Measurements from ENCODE around the gene EML4.

The EML4 gene

DNA sequence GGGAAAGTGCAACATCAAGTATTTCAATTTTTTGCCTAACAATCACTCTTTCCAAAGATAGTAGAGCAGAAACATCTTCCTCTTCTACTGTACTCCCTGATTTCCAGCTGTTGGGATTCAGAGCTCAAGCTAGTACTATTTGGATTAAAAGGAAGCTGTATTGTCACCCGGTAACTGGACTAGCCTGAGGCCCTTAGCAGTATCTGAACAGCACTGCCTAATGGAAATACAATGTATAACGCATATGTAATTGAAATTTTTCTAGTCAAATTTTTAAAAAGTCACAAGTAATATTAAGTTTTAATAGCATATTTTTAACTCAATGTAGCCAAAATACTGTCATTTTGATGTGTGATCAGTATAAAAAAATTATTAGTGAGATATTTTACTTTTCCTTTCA lies 105.7 kb downstream of the EML4 start:
- Histone ChIP-seq H3K4me1 (peaks cover 4% of the 10 kb centered on the region), H2AFZ (no peak overlapping the region), H3K36me3 (ENCODE audit: control insufficient read depth, insufficient read depth, low read length) (no peaks in the 10 kb centered on the region), H3K4me2 (ENCODE audit: low read length) (no peak overlapping the region), H3K9me3 (ENCODE audit: control insufficient read depth, low read length) (no peaks in the 10 kb centered on the region), H3K27me3 (ENCODE audit: control insufficient read depth, insufficient read depth, low read length) (no peaks in the 10 kb centered on the region), H3K27ac (no peak overlapping the region), H3K79me2 (no peaks in the 10 kb centered on the region), H3K4me3 (ENCODE audit: low read depth, low read length) (no peak overlapping the region), H3K9ac (no peak overlapping the region)
- TF ChIP-seq, protein P1, sequence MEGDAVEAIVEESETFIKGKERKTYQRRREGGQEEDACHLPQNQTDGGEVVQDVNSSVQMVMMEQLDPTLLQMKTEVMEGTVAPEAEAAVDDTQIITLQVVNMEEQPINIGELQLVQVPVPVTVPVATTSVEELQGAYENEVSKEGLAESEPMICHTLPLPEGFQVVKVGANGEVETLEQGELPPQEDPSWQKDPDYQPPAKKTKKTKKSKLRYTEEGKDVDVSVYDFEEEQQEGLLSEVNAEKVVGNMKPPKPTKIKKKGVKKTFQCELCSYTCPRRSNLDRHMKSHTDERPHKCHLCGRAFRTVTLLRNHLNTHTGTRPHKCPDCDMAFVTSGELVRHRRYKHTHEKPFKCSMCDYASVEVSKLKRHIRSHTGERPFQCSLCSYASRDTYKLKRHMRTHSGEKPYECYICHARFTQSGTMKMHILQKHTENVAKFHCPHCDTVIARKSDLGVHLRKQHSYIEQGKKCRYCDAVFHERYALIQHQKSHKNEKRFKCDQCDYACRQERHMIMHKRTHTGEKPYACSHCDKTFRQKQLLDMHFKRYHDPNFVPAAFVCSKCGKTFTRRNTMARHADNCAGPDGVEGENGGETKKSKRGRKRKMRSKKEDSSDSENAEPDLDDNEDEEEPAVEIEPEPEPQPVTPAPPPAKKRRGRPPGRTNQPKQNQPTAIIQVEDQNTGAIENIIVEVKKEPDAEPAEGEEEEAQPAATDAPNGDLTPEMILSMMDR (IDR thresholded peaks at IDR 0.05) = no peak

DNA sequence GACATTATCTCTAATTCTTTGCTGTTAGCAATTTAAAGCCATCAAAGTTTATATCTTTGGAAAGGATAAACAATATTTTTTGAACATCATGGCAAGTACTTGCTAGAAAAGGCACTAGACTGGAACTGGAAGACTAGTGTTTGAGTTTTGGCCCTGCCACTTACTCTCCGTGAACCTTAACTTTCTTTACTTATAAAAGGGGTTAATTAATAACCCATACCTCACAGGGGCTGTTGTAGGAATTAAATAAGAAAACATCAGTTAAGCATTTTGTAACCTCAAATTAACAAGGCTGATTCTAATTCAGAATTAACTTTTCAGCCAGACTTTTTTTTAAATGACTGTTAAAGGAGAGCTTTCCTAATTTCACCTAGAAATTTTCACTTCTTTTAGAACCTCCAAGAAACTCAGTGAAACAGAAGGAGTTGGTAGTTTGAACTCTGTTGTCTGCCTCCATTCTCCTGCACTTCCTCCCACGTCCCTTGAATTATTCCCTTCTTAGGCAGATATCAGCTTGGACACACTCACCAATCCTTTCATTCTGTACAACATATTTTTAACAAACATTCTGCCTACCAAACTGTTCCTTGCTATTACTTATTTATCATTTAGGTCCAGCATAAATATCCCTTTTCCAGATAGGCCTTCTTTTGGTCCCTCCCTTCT lies 112.4 kb downstream of the EML4 start:
- Histone ChIP-seq H3K4me1 (no peaks in the 10 kb centered on the region), H3K36me3 (ENCODE audit: control insufficient read depth, insufficient read depth, low read length) (no peaks in the 10 kb centered on the region), H2AFZ (no peak overlapping the region), H3K9me3 (ENCODE audit: control insufficient read depth, low read length) (no peaks in the 10 kb centered on the region), H3K27me3 (ENCODE audit: control insufficient read depth, insufficient read depth, low read length) (no peaks in the 10 kb centered on the region), H3K27ac (no peak overlapping the region), H3K4me3 (ENCODE audit: low read depth, low read length) (no peak overlapping the region), H3K4me2 (ENCODE audit: low read length) (no peak overlapping the region), H3K9ac (no peak overlapping the region), H3K79me2 (no peaks in the 10 kb centered on the region)
- TF ChIP-seq, protein P1 (IDR thresholded peaks at IDR 0.05) = no peak

DNA sequence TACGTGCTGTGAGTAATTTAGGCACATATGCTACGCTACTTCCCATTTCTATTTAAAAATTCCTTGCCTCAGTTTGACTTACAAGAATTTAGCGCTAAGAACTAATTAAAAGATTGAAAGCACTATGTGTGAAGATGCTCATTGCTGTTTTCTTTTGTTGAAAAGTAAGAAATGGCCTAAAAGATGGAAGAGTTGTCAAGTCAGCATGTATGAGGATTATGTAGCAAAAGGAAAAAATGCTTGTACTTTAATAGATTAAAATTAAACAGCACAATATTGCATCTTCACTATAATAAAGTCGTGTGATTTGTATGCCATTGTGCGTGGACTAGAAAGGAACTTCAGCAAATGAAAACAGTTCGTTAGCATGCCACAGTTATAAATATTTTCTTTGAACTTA lies 114.9 kb downstream of the EML4 start:
- no peak overlapping the region for H3K27ac ChIP-seq
- H3K9me3 ChIP-seq (ENCODE audit: control insufficient read depth, low read length) = no peaks in the 10 kb centered on the region
- no peaks in the 10 kb centered on the region for H3K79me2 ChIP-seq
- no peak overlapping the region for H3K4me3 ChIP-seq (ENCODE audit: low read depth, low read length)
- no peak overlapping the region for H3K9ac ChIP-seq
- no peaks in the 10 kb centered on the region for H3K4me1 ChIP-seq
- no peak overlapping the region for H3K4me2 ChIP-seq (ENCODE audit: low read length)
- H3K27me3 ChIP-seq (ENCODE audit: control insufficient read depth, insufficient read depth, low read length) = no peaks in the 10 kb centered on the region
- TF ChIP-seq, protein P1 (IDR thresholded peaks at IDR 0.05) = no peak
- no peak overlapping the region for H2AFZ ChIP-seq
- H3K36me3 ChIP-seq (ENCODE audit: control insufficient read depth, insufficient read depth, low read length) = no peaks in the 10 kb centered on the region

DNA sequence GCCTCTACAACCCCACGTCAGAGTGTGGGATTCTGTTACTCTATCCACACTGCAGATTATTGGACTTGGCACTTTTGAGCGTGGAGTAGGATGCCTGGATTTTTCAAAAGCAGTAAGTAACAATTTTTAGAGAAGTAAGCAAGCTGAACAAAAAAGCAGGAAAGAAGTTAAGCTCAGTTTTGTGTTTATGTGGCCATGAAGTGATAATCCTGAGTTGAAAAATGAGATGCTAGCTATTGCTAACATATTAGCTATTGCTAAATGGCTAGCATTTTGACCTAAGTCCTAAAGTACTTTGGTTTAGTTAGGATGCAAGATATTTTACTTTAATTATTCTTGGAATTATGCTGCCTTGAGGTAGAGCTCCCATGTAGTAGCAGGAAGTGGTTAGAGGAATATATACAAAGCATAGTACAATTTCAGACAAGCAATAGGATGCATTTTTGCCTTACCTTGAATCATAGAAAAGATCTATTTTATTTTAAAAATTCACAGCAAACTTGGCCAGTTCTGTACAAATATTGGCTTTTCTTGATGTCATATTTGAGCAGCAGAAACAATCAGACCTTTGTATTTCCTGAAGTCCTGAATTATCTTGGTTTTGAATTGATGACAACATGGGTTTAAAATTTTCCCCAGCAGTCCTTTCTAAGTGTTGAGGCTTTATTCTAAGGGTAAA lies 117.3 kb downstream of the EML4 start:
- Histone ChIP-seq H3K27me3 (ENCODE audit: control insufficient read depth, insufficient read depth, low read length) (no peaks in the 10 kb centered on the region), H3K36me3 (ENCODE audit: control insufficient read depth, insufficient read depth, low read length) (no peaks in the 10 kb centered on the region), H3K4me1 (no peaks in the 10 kb centered on the region), H3K9me3 (ENCODE audit: control insufficient read depth, low read length) (no peaks in the 10 kb centered on the region), H3K79me2 (no peaks in the 10 kb centered on the region), H3K4me3 (ENCODE audit: low read depth, low read length) (no peak overlapping the region), H3K9ac (no peak overlapping the region), H3K4me2 (ENCODE audit: low read length) (no peak overlapping the region), H3K27ac (no peak overlapping the region), H2AFZ (no peak overlapping the region)
- TF ChIP-seq, protein P1 (IDR thresholded peaks at IDR 0.05) = no peak

DNA sequence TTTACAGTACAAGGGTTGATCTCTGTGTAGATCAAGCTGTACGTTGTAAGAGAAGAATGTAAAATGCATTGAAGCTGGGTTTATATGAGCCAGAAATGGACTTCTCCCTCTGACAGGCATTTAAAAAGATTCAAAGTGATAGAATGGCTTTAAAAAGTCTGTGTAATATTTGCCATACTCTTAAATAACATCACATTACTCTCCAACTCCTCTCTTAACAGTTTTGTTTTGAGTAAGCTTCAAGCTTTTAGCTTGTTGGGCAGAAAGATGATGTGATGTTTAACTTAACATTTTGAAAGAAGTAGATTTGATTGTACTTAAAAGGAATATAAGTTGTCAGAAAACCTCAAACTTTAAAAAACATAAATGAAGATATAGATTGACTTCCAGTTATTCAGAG lies 119.7 kb downstream of the EML4 start:
- no peak overlapping the region for H3K9ac ChIP-seq
- no peak overlapping the region for H2AFZ ChIP-seq
- H3K27ac ChIP-seq = no peak overlapping the region
- no peaks in the 10 kb centered on the region for H3K79me2 ChIP-seq
- TF ChIP-seq, protein P1 (IDR thresholded peaks at IDR 0.05) = no peak
- no peak overlapping the region for H3K4me3 ChIP-seq (ENCODE audit: low read depth, low read length)
- H3K4me2 ChIP-seq (ENCODE audit: low read length) = no peak overlapping the region
- H3K4me1 ChIP-seq = no peaks in the 10 kb centered on the region
- no peaks in the 10 kb centered on the region for H3K36me3 ChIP-seq (ENCODE audit: control insufficient read depth, insufficient read depth, low read length)
- H3K9me3 ChIP-seq (ENCODE audit: control insufficient read depth, low read length) = no peaks in the 10 kb centered on the region
- no peaks in the 10 kb centered on the region for H3K27me3 ChIP-seq (ENCODE audit: control insufficient read depth, insufficient read depth, low read length)
